ENCODE measurements around the gene DVL1. TPM values are rescaled to one million over a fixed set of nuclear protein-coding genes. Genes with fewer than 3 reads are reported as not detected.

Gene DVL1
- total and polyA plus RNA-seq, 2 of the 13 experiments (the other 11 are each of a cell fraction or from before 2014, with no cell fraction given), result 30.8 to 60.4 TPM

- peak; percentile 33; the same call in 1 of the 2 replicates for TF ChIP-seq MAX (IDR thresholded peaks at IDR 0.05)
- no peak; the same call in 1 of the 2 replicates for TF ChIP-seq THAP11 (CRISPR knock-in tag; IDR thresholded peaks at IDR 0.05)
- TF ChIP-seq RORA (CRISPR knock-in tag; IDR thresholded peaks at IDR 0.05), result no peak
- no peak for TF ChIP-seq ZNF354B (CRISPR knock-in tag; IDR thresholded peaks at IDR 0.05)
- no peak for TF ChIP-seq PREB (CRISPR knock-in tag; IDR thresholded peaks at IDR 0.05)
- 0 out of 2 replicates have a peak, but pooled peaks have one; percentile 47 for TF ChIP-seq PRDM10 (CRISPR knock-in tag; IDR thresholded peaks at IDR 0.05; ENCODE audit: low read depth)
- peak; percentile 33; the same call in 1 of the 2 replicates for TF ChIP-seq ZMYM4 (CRISPR knock-in tag; IDR thresholded peaks at IDR 0.05)
- TF ChIP-seq ZNF580 (CRISPR knock-in tag; IDR thresholded peaks at IDR 0.05; ENCODE audit: borderline replicate concordance, low read depth), result no peak
- TF ChIP-seq KDM6A (CRISPR knock-in tag; IDR thresholded peaks at IDR 0.05; ENCODE audit: low read depth), result peak; percentile 30; the same call in 1 of the 2 replicates
- no peak for TF ChIP-seq ZSCAN30 (CRISPR knock-in tag; IDR thresholded peaks at IDR 0.05)
- TF ChIP-seq GPBP1L1 (CRISPR knock-in tag; IDR thresholded peaks at IDR 0.05), result no peak
- no peak; the same call in 1 of the 2 replicates for TF ChIP-seq ZNF546 (CRISPR knock-in tag; conservative IDR thresholded peaks at IDR 0.05)
- no peak; the same call in 1 of the 2 replicates for TF ChIP-seq ZNF331 (CRISPR knock-in tag; IDR thresholded peaks at IDR 0.05)
- peak; percentile 49; the same call in 1 of the 2 replicates for TF ChIP-seq ZNF547 (CRISPR knock-in tag; IDR thresholded peaks at IDR 0.05)
- no peak for TF ChIP-seq TAF15 (IDR thresholded peaks at IDR 0.05; ENCODE audit: low read depth, low read length, poor library complexity, severe bottlenecking)
- no peak; the same call in 1 of the 2 replicates for TF ChIP-seq ZNF510 (CRISPR knock-in tag; IDR thresholded peaks at IDR 0.05; ENCODE audit: low read depth)
- no peak for TF ChIP-seq RFX3 (CRISPR knock-in tag; IDR thresholded peaks at IDR 0.05)
- no peak for TF ChIP-seq FOXP1 (IDR thresholded peaks at IDR 0.05)
- peak; percentile 34 for TF ChIP-seq FOXP1 (CRISPR knock-in tag; IDR thresholded peaks at IDR 0.05)
- TF ChIP-seq NFE2L1 (CRISPR knock-in tag; IDR thresholded peaks at IDR 0.05; ENCODE audit: borderline replicate concordance), result peak; percentile 21; the same call in 1 of the 2 replicates
- no peak for TF ChIP-seq RFXANK (CRISPR knock-in tag; IDR thresholded peaks at IDR 0.05)
- TF ChIP-seq TMF1 (CRISPR knock-in tag; IDR thresholded peaks at IDR 0.05; ENCODE audit: low read depth), result no peak
- peak; percentile 65; the same call in 1 of the 2 replicates for TF ChIP-seq ZNF430 (CRISPR knock-in tag; IDR thresholded peaks at IDR 0.05)
- no peak for TF ChIP-seq CBX5 (CRISPR knock-in tag; IDR thresholded peaks at IDR 0.05; ENCODE audit: borderline replicate concordance)
- no peak for TF ChIP-seq ZFP82 (CRISPR knock-in tag; IDR thresholded peaks at IDR 0.05; ENCODE audit: borderline replicate concordance)
Measured at GRCh38 chr1:1359664-1360468, 10.6 kb upstream of the DVL1 start (continued).

Data from HepG2 (cell line).